Measurements from ENCODE around the gene CCSER1.

GRCh38 chr4:91280551-91281290, 1153.5 kb downstream of the CCSER1 start:
- TF ChIP-seq, protein P1, sequence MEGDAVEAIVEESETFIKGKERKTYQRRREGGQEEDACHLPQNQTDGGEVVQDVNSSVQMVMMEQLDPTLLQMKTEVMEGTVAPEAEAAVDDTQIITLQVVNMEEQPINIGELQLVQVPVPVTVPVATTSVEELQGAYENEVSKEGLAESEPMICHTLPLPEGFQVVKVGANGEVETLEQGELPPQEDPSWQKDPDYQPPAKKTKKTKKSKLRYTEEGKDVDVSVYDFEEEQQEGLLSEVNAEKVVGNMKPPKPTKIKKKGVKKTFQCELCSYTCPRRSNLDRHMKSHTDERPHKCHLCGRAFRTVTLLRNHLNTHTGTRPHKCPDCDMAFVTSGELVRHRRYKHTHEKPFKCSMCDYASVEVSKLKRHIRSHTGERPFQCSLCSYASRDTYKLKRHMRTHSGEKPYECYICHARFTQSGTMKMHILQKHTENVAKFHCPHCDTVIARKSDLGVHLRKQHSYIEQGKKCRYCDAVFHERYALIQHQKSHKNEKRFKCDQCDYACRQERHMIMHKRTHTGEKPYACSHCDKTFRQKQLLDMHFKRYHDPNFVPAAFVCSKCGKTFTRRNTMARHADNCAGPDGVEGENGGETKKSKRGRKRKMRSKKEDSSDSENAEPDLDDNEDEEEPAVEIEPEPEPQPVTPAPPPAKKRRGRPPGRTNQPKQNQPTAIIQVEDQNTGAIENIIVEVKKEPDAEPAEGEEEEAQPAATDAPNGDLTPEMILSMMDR (conservative IDR thresholded peaks at IDR 0.05; ENCODE audit: low read length): no peak
- no peak for TF ChIP-seq EZH2phosphoT487 (IDR thresholded peaks at IDR 0.05; ENCODE audit: borderline replicate concordance)

Data from Loucy (cell line).